Endodermal cell (in vitro differentiated cells): ENCODE results near the gene RERGL. TPM values are rescaled to one million over a fixed set of nuclear protein-coding genes. Genes with fewer than 3 reads are reported as not detected.

Source experiments
- DNase-seq: peaks from one replicate; pipeline ENCODE4 v3.0.0-alpha.2; 2017
- H3K27ac ChIP-seq: 2 replicates; pipeline ENCODE4 v1.5.1; 2013; ENCODE audit warnings: mild to moderate bottlenecking, low read depth, low read length, moderate library complexity
- H3K27me3 ChIP-seq: 2 replicates; pipeline ENCODE4 v1.6.1; 2013; ENCODE audit warnings: mild to moderate bottlenecking, low read length, moderate library complexity; ENCODE audit not compliant: insufficient read depth, control insufficient read depth, poor library complexity, severe bottlenecking
- H3K36me3 ChIP-seq: 2 replicates; pipeline ENCODE4 v1.7.0; 2013; ENCODE audit warnings: mild to moderate bottlenecking, low read length, moderate library complexity; ENCODE audit not compliant: control insufficient read depth, insufficient read depth
- H3K4me1 ChIP-seq: one replicate; pipeline ENCODE4 v1.7.0; 2013; ENCODE audit warnings: low read length; ENCODE audit not compliant: control insufficient read depth, insufficient read depth
- H3K4me3 ChIP-seq: 2 replicates; pipeline ENCODE4 v1.5.1; 2013; ENCODE audit warnings: mild to moderate bottlenecking, low read length, moderate library complexity
- H3K9ac ChIP-seq: 2 replicates; pipeline ENCODE4 v1.6.1; 2013; ENCODE audit warnings: mild to moderate bottlenecking, low read length, moderate library complexity; ENCODE audit not compliant: poor library complexity, severe bottlenecking; ENCODE audit errors: extremely low read depth
- H3K9me3 ChIP-seq: 2 replicates; pipeline ENCODE4 v1.6.1; 2013; ENCODE audit warnings: mild to moderate bottlenecking, low read length, moderate library complexity; ENCODE audit not compliant: control insufficient read depth
- H3K27ac Mint-ChIP-seq: 2 replicates; pipeline ENCODE4 v1.8.0; 2020; ENCODE audit warnings: mixed read lengths
- H3K27me3 Mint-ChIP-seq: 2 replicates; pipeline ENCODE4 v1.8.0; 2021; ENCODE audit warnings: mild to moderate bottlenecking, mixed read lengths; ENCODE audit not compliant: insufficient read depth
- H3K36me3 Mint-ChIP-seq: 2 replicates; pipeline ENCODE4 v1.8.0; 2020; ENCODE audit warnings: low read depth, mixed read lengths
- H3K4me1 Mint-ChIP-seq: 2 replicates; pipeline ENCODE4 v1.8.0; 2020; ENCODE audit warnings: mixed read lengths
- H3K4me3 Mint-ChIP-seq: 2 replicates; pipeline ENCODE4 v1.8.0; 2020; ENCODE audit warnings: mild to moderate bottlenecking, moderate library complexity, mixed read lengths
- H3K9me3 Mint-ChIP-seq: 2 replicates; pipeline ENCODE4 v1.8.0; 2020; ENCODE audit warnings: mild to moderate bottlenecking, mixed read lengths
- WGBS, 2 experiments: methylation state at CpG; one replicate each; pipeline versions ENCODE4 v1.1.5 to v1.1.7; 2013; ENCODE audit warnings: missing lambda C conversion rate in 2 of 2, mixed read lengths in 1 of 2; ENCODE audit not compliant: insufficient coverage in 1 of 2, insufficient read length in 1 of 2; 5-methylcytosine and 5-hydroxymethylcytosine counted together
- long read RNA-seq, 4 experiments: library from polyadenylated mRNA in 2 of 4; library from RNA in 1 of 4; library from capped mRNA in 1 of 4; stranded (forward) in 3 of 4; unstranded in 1 of 4; transcript quantifications; one replicate each; pipeline ENCODE4 v2.0.0, GENCODE V29; 2020 to 2021; ENCODE audit warnings: inconsistent platforms in 1 of 4
- polyA plus RNA-seq, 2 experiments: library from polyadenylated mRNA; stranded (reverse); fragments of 50-300 nt; gene quantifications; one replicate each; pipeline ENCODE4 v1.2.3, GENCODE V29; 2013
- total RNA-seq, 2 donors: library from RNA; stranded (reverse); fragmentation: NEBNext Ultra II Directional in 1 of 2; extraction: Animal tissue kit (Norgen Biotek cat#: 25700) in 1 of 2; gene quantifications; 2 replicates in 1 of 2; 3 replicates in 1 of 2; pipeline ENCODE4 v1.2.1, GENCODE V29; 2021
- TF ChIP-seq, protein P1 (sequence below): fragments of 200-600 bp; sonication (generic); conservative IDR thresholded peaks from 2 replicates; pipeline ENCODE4 v1.5.0; 2021; ENCODE audit warnings: antibody characterized with exemption, mild to moderate bottlenecking

RERGL gene, protein sequence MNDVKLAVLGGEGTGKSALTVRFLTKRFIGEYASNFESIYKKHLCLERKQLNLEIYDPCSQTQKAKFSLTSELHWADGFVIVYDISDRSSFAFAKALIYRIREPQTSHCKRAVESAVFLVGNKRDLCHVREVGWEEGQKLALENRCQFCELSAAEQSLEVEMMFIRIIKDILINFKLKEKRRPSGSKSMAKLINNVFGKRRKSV
- not detected for total RNA-seq
- polyA plus RNA-seq (2013, experiment 1 of 2): 0.25 TPM
- polyA plus RNA-seq (2013, experiment 2 of 2): not detected
- long read RNA-seq, experiment 1: 0 reads
- long read RNA-seq, experiment 2: 0 reads
- long read RNA-seq, experiment 3: 0 reads
- long read RNA-seq, experiment 4: 0 reads

GRCh38 chr12:18090093-18090492, at the start of gene RERGL:
Gene RERGL (minus strand): TSS chr12:18090193. CDS start chr12:18090140, 53 bp downstream.
- no peaks in the 10 kb centered on the region for H3K4me1 ChIP-seq
- H3K27me3 ChIP-seq: no peaks in the 10 kb centered on the region
- no peaks in the 10 kb centered on the region for H3K9me3 ChIP-seq
- Mint-ChIP-seq H3K4me3 (no peak within 1 kb of the TSS), H3K4me1 (no peaks in the 10 kb centered on the region), H3K27ac (no peak within 1 kb of the TSS), H3K36me3 (no peaks in the 10 kb centered on the region), H3K9me3 (peaks cover 10% of the 10 kb centered on the region), H3K27me3 (peaks cover 2% of the 10 kb centered on the region)
- H3K27ac ChIP-seq: no peak within 1 kb of the TSS
- no peak for DNase-seq
- H3K4me3 ChIP-seq: no peak within 1 kb of the TSS
- H3K9ac ChIP-seq: no peak within 1 kb of the TSS
- WGBS, 2 experiments: 85% methylated on average over 1 of the region's 1 CpG; no CpG with 5 or more reads in 1 of the 2 experiments
- H3K36me3 ChIP-seq: no peaks in the 10 kb centered on the region
- TF ChIP-seq, protein P1, sequence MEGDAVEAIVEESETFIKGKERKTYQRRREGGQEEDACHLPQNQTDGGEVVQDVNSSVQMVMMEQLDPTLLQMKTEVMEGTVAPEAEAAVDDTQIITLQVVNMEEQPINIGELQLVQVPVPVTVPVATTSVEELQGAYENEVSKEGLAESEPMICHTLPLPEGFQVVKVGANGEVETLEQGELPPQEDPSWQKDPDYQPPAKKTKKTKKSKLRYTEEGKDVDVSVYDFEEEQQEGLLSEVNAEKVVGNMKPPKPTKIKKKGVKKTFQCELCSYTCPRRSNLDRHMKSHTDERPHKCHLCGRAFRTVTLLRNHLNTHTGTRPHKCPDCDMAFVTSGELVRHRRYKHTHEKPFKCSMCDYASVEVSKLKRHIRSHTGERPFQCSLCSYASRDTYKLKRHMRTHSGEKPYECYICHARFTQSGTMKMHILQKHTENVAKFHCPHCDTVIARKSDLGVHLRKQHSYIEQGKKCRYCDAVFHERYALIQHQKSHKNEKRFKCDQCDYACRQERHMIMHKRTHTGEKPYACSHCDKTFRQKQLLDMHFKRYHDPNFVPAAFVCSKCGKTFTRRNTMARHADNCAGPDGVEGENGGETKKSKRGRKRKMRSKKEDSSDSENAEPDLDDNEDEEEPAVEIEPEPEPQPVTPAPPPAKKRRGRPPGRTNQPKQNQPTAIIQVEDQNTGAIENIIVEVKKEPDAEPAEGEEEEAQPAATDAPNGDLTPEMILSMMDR: no peak

GRCh38 chr12:18139254-18139653, 49.3 kb upstream of the RERGL start:
- Histone ChIP-seq H3K4me3 (no peak overlapping the region), H3K27ac (no peak overlapping the region), H3K9me3 (no peaks in the 10 kb centered on the region), H3K9ac (no peak overlapping the region), H3K27me3 (no peaks in the 10 kb centered on the region), H3K4me1 (no peaks in the 10 kb centered on the region), H3K36me3 (no peaks in the 10 kb centered on the region)
- Mint-ChIP-seq H3K36me3 (no peaks in the 10 kb centered on the region), H3K4me3 (no peak overlapping the region), H3K27me3 (no peaks in the 10 kb centered on the region), H3K27ac (no peak overlapping the region), H3K9me3 (no peaks in the 10 kb centered on the region), H3K4me1 (peaks cover 7% of the 10 kb centered on the region)
- DNase-seq: no peak
- TF ChIP-seq, protein P1: no peak
- WGBS, 2 experiments: 75 to 87% methylated on average over 1 to 4 of the region's 4 CpGs

DNA sequence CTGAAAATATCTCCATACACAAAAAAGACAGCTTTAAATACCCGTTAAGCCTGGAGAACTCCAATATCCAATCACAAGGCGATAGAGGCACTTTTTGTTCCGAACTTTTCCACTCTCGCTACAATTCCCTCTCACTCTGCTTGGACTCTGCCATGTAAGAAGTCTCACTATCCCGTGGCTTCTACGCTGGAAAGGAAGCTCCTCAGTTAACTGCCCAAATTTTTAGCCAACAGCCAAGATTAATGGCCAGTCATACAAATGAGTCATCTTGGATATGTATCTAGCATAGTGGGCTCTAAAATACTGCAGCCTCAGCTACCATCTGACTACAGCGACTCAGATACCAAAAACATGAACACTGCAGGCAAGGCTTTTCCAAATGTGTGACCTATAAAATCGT, 45.5 kb upstream of the RERGL start:
- no peaks in the 10 kb centered on the region for H3K9me3 Mint-ChIP-seq
- 90 to 98% methylated on average over 6 to 8 of the region's 8 CpGs for WGBS, 2 experiments
- H3K27me3 ChIP-seq: no peaks in the 10 kb centered on the region
- no peaks in the 10 kb centered on the region for H3K9me3 ChIP-seq
- H3K27me3 Mint-ChIP-seq: no peaks in the 10 kb centered on the region
- H3K36me3 ChIP-seq: no peaks in the 10 kb centered on the region
- H3K36me3 Mint-ChIP-seq: no peaks in the 10 kb centered on the region
- TF ChIP-seq, protein P1: no peak
- H3K4me3 Mint-ChIP-seq: no peak overlapping the region
- no peaks in the 10 kb centered on the region for H3K4me1 ChIP-seq
- no peak overlapping the region for H3K27ac ChIP-seq
- H3K9ac ChIP-seq: no peak overlapping the region
- H3K27ac Mint-ChIP-seq: no peak overlapping the region
- no peak for DNase-seq
- peaks cover 4% of the 10 kb centered on the region for H3K4me1 Mint-ChIP-seq
- H3K4me3 ChIP-seq: no peak overlapping the region
